HepG2 (cell line): Measurements from ENCODE around the gene HTRA1.

Experiments
- HES4 ChIP-seq: sonication (generic); formaldehyde crosslinking; IDR thresholded peaks from 2 replicates; pipeline ENCODE4 v1.9.0; 2021; ENCODE audit warnings: mild to moderate bottlenecking, missing genetic modification reagents, borderline replicate concordance
- MLX ChIP-seq: IDR thresholded peaks from 2 replicates; pipeline ENCODE4 v1.6.1; 2016
- SKIL ChIP-seq: sonication (generic); formaldehyde crosslinking; IDR thresholded peaks from 2 replicates; pipeline ENCODE4 v1.8.0; 2022; ENCODE audit warnings: missing genetic modification reagents, mild to moderate bottlenecking, moderate library complexity, borderline replicate concordance
- TAF1 ChIP-seq: sonication (generic); formaldehyde crosslinking; IDR thresholded peaks from 2 replicates; pipeline ENCODE4 v1.4.0; 2020; ENCODE audit warnings: missing genetic modification reagents
- ZBTB7A ChIP-seq: sonication (generic); formaldehyde crosslinking; IDR thresholded peaks from 2 replicates; pipeline ENCODE4 v1.8.0; 2022; ENCODE audit warnings: mild to moderate bottlenecking, missing genetic modification reagents
- ZNF280D ChIP-seq: sonication (generic); formaldehyde crosslinking; IDR thresholded peaks from 2 replicates; pipeline ENCODE4 v1.5.1; 2020; ENCODE audit warnings: mild to moderate bottlenecking, missing genetic modification reagents
- ZNF841 ChIP-seq: sonication (generic); formaldehyde crosslinking; IDR thresholded peaks from 2 replicates; pipeline ENCODE4 v1.8.1; 2023; ENCODE audit warnings: missing genetic modification reagents, borderline replicate concordance
- ZSCAN29 ChIP-seq: sonication (generic); formaldehyde crosslinking; conservative IDR thresholded peaks from 2 replicates; pipeline ENCODE4 v1.4.0; 2020; ENCODE audit warnings: mild to moderate bottlenecking, missing genetic modification reagents
- TF ChIP-seq, protein P1 (sequence below): sonication (generic); formaldehyde crosslinking; IDR thresholded peaks from 2 replicates; pipeline ENCODE4 v1.4.0; 2020; ENCODE audit warnings: mild to moderate bottlenecking, missing genetic modification reagents
- TF ChIP-seq, protein P2 (sequence below): sonication (generic); formaldehyde crosslinking; conservative IDR thresholded peaks from 2 replicates; pipeline ENCODE4 v1.5.0; 2020; ENCODE audit warnings: missing genetic modification reagents

GRCh38 chr10:122559228-122559627, 97.9 kb downstream of the HTRA1 start:
- TF ChIP-seq ZSCAN29 (CRISPR knock-in tag) (no peak), SKIL (no peak), ZNF280D (no peak), MLX (no peak), ZBTB7A (CRISPR knock-in tag) (no peak), HES4 (no peak), TAF1 (no peak), ZNF841 (no peak)
- TF ChIP-seq, protein P1, sequence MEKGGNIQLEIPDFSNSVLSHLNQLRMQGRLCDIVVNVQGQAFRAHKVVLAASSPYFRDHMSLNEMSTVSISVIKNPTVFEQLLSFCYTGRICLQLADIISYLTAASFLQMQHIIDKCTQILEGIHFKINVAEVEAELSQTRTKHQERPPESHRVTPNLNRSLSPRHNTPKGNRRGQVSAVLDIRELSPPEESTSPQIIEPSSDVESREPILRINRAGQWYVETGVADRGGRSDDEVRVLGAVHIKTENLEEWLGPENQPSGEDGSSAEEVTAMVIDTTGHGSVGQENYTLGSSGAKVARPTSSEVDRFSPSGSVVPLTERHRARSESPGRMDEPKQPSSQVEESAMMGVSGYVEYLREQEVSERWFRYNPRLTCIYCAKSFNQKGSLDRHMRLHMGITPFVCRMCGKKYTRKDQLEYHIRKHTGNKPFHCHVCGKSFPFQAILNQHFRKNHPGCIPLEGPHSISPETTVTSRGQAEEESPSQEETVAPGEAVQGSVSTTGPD (CRISPR knock-in tag) = no peak
- TF ChIP-seq, protein P2, sequence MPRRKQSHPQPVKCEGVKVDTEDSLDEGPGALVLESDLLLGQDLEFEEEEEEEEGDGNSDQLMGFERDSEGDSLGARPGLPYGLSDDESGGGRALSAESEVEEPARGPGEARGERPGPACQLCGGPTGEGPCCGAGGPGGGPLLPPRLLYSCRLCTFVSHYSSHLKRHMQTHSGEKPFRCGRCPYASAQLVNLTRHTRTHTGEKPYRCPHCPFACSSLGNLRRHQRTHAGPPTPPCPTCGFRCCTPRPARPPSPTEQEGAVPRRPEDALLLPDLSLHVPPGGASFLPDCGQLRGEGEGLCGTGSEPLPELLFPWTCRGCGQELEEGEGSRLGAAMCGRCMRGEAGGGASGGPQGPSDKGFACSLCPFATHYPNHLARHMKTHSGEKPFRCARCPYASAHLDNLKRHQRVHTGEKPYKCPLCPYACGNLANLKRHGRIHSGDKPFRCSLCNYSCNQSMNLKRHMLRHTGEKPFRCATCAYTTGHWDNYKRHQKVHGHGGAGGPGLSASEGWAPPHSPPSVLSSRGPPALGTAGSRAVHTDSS (CRISPR knock-in tag) = no peak
